Right atrium auricular region (tissue), 2 donors: ENCODE results near the gene THUMPD2. TPM values are rescaled to one million over a fixed set of nuclear protein-coding genes. Genes with fewer than 3 reads are reported as not detected.

Experiments used
- DNase-seq: peaks from one replicate; pipeline ENCODE4 v3.0.0-alpha.2; 2019; ENCODE audit warnings: low spot score
- H3K27ac ChIP-seq, 2 donors: fragments of 200-600 bp; sonication (generic); 1 replicate in 1 of 2; 2 replicates in 1 of 2; pipeline ENCODE4 v1.5.1; 2016 to 2019
- H3K27me3 ChIP-seq, 2 donors: fragments of 200-600 bp; sonication (generic); one replicate each; pipeline versions ENCODE4 v1.5.1 to v1.6.0; 2017 to 2019
- H3K36me3 ChIP-seq: fragments of 200-600 bp; sonication (generic); one replicate; pipeline ENCODE4 v1.5.1; 2016
- H3K4me1 ChIP-seq, 2 donors: fragments of 200-600 bp; sonication (generic); one replicate each; pipeline versions ENCODE4 v1.5.1 to v1.6.0; 2017 to 2019
- H3K4me3 ChIP-seq, 2 donors: fragments of 200-600 bp; sonication (generic); 1 replicate in 1 of 2; 2 replicates in 1 of 2; pipeline ENCODE4 v1.5.1; 2017 to 2019; ENCODE audit warnings: mild to moderate bottlenecking in 1 of 2, moderate library complexity in 1 of 2
- H3K9me3 ChIP-seq, 2 donors: fragments of 200-600 bp; sonication (generic); one replicate each; pipeline ENCODE4 v1.5.1; 2019
- total RNA-seq, 2 donors: library from RNA; depleted of rRNA; stranded (reverse); fragments of >200 nt; gene quantifications; one replicate each; pipeline ENCODE4 v1.1.0, GENCODE V29; 2016
- TF ChIP-seq, protein P1 (sequence below), 2 donors: fragments of 200-600 bp; sonication (generic); IDR thresholded peaks; one replicate each; pipeline ENCODE4 v1.5.1; 2019; ENCODE audit warnings: antibody characterized with exemption in 2 of 2

Gene THUMPD2, protein sequence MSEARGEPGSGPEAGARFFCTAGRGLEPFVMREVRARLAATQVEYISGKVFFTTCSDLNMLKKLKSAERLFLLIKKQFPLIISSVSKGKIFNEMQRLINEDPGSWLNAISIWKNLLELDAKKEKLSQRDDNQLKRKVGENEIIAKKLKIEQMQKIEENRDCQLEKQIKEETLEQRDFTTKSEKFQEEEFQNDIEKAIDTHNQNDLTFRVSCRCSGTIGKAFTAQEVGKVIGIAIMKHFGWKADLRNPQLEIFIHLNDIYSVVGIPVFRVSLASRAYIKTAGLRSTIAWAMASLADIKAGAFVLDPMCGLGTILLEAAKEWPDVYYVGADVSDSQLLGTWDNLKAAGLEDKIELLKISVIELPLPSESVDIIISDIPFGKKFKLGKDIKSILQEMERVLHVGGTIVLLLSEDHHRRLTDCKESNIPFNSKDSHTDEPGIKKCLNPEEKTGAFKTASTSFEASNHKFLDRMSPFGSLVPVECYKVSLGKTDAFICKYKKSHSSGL
- total RNA-seq, result 1 to 10 TPM; 5.9 to 9.4 TPM

DNA sequence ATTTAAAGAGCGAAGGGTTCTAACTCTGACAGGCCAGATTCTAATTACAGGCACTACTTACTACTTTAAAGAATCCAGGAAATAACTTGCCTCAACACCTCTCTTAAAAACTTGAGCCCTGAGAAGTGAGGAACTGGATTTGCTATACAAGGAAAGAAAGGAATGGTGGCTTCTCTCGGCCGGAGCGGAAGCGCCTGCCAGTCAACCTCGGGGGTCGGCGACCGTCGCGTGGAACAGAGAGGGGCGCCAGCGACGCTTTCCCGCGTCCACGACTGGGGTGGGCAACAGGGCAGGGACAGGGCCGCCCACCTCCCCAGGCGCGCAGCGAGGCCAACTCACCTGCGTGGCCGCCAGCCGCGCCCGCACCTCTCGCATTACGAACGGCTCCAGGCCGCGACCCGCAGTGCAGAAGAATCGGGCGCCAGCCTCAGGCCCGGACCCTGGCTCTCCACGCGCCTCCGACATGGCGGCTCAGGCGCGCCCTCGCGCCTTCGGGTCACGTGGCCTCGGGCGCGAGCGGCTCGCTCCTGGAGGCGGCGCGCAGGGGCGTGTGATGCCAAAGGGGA lies at the start of gene THUMPD2:
Gene THUMPD2 (minus strand): TSS at position 484 of the 566 bp plus-strand sequence. CDS start 19 bp downstream, at position 465.
- H3K36me3 ChIP-seq, result no peaks in the 10 kb centered on the region
- DNase-seq, result peak; percentile 62

DNA sequence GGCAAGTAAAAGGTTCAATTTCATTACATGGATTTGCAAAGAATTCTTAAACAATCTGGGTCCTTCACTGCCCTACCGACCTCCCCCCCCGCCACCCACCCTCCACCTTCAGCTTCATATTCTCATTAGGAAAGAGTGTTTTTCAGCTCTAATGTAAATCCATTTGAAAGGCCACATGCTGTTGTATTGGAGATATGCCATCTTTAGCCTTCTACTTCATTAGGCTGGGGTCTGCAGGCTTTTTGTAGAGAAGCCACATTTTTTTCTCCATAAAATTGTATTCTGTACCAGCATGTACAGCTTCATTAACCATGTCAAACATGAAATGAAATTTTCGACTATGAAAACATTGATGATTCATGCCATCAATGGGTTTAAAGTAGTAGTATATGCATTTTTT lies 42.8 kb upstream of the THUMPD2 start:
- Histone ChIP-seq H3K36me3 (no peaks in the 10 kb centered on the region), H3K27me3 (no peaks in the 10 kb centered on the region), H3K27ac (no peak overlapping the region), H3K4me1 (no peaks in the 10 kb centered on the region), H3K4me3 (no peak overlapping the region), H3K9me3 (no peaks in the 10 kb centered on the region)
- DNase-seq, result no peak
- TF ChIP-seq, protein P1, sequence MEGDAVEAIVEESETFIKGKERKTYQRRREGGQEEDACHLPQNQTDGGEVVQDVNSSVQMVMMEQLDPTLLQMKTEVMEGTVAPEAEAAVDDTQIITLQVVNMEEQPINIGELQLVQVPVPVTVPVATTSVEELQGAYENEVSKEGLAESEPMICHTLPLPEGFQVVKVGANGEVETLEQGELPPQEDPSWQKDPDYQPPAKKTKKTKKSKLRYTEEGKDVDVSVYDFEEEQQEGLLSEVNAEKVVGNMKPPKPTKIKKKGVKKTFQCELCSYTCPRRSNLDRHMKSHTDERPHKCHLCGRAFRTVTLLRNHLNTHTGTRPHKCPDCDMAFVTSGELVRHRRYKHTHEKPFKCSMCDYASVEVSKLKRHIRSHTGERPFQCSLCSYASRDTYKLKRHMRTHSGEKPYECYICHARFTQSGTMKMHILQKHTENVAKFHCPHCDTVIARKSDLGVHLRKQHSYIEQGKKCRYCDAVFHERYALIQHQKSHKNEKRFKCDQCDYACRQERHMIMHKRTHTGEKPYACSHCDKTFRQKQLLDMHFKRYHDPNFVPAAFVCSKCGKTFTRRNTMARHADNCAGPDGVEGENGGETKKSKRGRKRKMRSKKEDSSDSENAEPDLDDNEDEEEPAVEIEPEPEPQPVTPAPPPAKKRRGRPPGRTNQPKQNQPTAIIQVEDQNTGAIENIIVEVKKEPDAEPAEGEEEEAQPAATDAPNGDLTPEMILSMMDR (IDR thresholded peaks at IDR 0.05), result no peak

More for the DNA sequence above, at the start of gene THUMPD2:
- H3K4me1 ChIP-seq, result peaks cover 0 to 24% of the 10 kb centered on the region in 2 donors
- peak within 1 kb of the TSS; percentile 92 to 94 for H3K27ac ChIP-seq
- H3K4me3 ChIP-seq, result peak within 1 kb of the TSS; percentile 94 to 96
- no peaks in the 10 kb centered on the region for H3K27me3 ChIP-seq
- H3K9me3 ChIP-seq, result no peaks in the 10 kb centered on the region
- TF ChIP-seq, protein P1 (IDR thresholded peaks at IDR 0.05), result no peak

DNA sequence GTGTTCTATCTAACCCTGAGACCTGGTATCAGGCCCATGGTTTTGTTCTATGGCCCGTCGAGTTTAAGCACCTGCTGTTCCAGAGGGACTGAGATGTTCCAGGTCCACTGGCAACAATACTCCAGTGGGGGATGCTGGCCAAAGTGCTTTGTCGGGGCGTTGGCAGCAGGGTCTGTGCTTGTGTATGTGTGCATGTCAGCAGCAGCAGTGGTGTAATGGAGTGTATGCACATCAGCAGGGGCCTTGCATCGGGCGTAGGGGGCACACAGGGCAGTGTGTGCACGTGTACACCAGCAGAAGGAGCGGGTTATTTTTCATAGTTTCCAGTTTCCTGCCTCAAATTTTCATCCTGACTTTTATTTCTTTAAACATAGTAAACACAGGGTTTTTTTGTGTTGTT lies 37.8 kb upstream of the THUMPD2 start:
- H3K27ac ChIP-seq, result no peak overlapping the region

DNA sequence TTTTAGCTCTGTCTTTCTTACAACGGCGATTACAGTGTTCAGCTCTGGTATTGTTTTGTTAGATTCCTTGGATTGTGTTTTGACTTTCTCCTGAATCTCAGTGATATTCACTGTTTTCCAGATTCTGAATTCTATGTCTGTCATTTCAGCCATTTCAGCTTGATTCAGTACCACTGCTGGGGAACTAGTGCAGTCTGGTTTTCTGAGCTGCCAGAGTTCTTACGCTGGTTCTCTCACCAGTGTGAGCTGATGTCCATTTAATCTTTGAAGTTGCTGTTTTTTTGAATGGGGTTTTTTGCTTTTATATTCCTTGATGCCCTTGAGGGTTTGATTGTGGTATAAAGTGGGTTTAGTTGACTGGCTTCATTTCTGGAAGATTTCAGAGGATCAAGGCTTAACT lies 37.4 kb upstream of the THUMPD2 start:
- Histone ChIP-seq H3K4me3 (no peak overlapping the region), H3K27ac (no peak overlapping the region), H3K36me3 (no peaks in the 10 kb centered on the region), H3K27me3 (no peaks in the 10 kb centered on the region), H3K4me1 (no peaks in the 10 kb centered on the region), H3K9me3 (no peaks in the 10 kb centered on the region)
- TF ChIP-seq, protein P1 (IDR thresholded peaks at IDR 0.05), result no peak
- DNase-seq, result no peak

More for the DNA sequence above, 37.8 kb upstream of the THUMPD2 start:
- H3K36me3 ChIP-seq, result no peaks in the 10 kb centered on the region
- H3K4me1 ChIP-seq, result no peaks in the 10 kb centered on the region
- H3K9me3 ChIP-seq, result no peaks in the 10 kb centered on the region
- DNase-seq, result no peak
- no peak overlapping the region for H3K4me3 ChIP-seq
- TF ChIP-seq, protein P1 (IDR thresholded peaks at IDR 0.05), result no peak
- no peaks in the 10 kb centered on the region for H3K27me3 ChIP-seq

DNA sequence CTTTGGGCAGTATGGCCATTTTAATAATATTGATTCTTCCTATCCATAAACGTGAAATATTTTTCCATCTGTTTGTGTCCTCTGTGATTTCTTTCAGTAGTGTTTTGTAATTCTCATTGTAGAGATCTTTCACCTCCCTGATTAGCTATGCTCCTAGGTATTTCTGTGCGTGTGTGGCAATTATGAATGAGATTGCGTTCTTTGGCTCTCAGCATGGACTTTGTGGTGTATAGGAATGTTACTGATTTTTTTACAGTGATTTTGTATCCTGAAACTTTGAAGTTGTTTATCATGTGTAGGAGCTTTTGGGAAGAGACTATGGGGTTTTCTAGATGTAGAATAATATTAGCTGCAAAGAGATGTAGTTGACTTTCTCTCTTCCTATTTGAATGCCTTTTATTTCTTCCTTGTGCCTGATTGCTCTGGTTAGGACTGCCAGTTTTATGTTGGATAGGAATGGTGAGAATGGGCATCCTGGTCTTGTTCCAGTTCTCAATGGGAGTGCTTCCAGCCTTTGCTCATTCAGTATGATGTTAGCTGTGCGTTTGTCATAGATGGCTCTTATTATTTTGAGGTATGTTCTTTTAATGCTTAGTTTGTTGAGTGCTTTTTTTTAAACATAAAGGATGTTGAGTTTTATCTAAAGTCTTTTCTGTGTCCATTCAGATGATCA lies 27.0 kb upstream of the THUMPD2 start:
- H3K27ac ChIP-seq, result no peak overlapping the region
- TF ChIP-seq, protein P1 (IDR thresholded peaks at IDR 0.05), result no peak
- no peaks in the 10 kb centered on the region for H3K4me1 ChIP-seq
- H3K36me3 ChIP-seq, result no peaks in the 10 kb centered on the region
- H3K27me3 ChIP-seq, result no peaks in the 10 kb centered on the region
- H3K9me3 ChIP-seq, result peaks cover 0 to 36% of the 10 kb centered on the region in 2 donors
- no peak overlapping the region for H3K4me3 ChIP-seq
- DNase-seq, result no peak
